Fibroblast of lung (primary cell): ENCODE data around the gene NTSR1. TPM values are rescaled to one million over a fixed set of nuclear protein-coding genes. Genes with fewer than 3 reads are reported as not detected.

Source experiments
- DNase-seq, 2 donors: peaks; one replicate each; pipeline versions ENCODE4 v3.0.0 to v3.0.0-alpha.2; 2010; ENCODE audit warnings: low read depth in 2 of 2
- H2AFZ ChIP-seq: 2 replicates; pipeline ENCODE4 v1.5.1; 2012; ENCODE audit warnings: low read length, control low read depth, inconsistent platforms
- H3K27ac ChIP-seq: 2 replicates; pipeline ENCODE4 v1.5.1; 2011; ENCODE audit warnings: low read length, control low read depth; ENCODE audit not compliant: insufficient read depth
- H3K27me3 ChIP-seq: 2 replicates; pipeline ENCODE4 v1.5.1; 2011; ENCODE audit warnings: mild to moderate bottlenecking, low read length; ENCODE audit not compliant: control insufficient read depth, insufficient read depth
- H3K36me3 ChIP-seq: 2 replicates; pipeline ENCODE4 v1.5.1; 2011; ENCODE audit warnings: low read length; ENCODE audit not compliant: control insufficient read depth, insufficient read depth
- H3K4me1 ChIP-seq: 2 replicates; pipeline ENCODE4 v1.5.1; 2011; ENCODE audit warnings: low read length; ENCODE audit not compliant: control insufficient read depth, insufficient read depth; ENCODE audit errors: extremely low read depth
- H3K4me2 ChIP-seq: 2 replicates; pipeline ENCODE4 v1.5.1; 2011; ENCODE audit warnings: low read length, control low read depth; ENCODE audit not compliant: insufficient read depth; ENCODE audit errors: extremely low read depth
- H3K4me3 ChIP-seq, 4 experiments: fragments of 200-600 bp in 1 of 4; sonication (generic) in 1 of 4; replicated peaks in 1 of 4; 2 replicates each; pipeline ENCODE4 v1.5.1; 2011 to 2016; ENCODE audit warnings: low read length in 4 of 4, low read depth in 3 of 4, mild to moderate bottlenecking in 3 of 4, control low read depth in 2 of 4, inconsistent platforms in 1 of 4, mixed read lengths in 1 of 4; ENCODE audit not compliant: insufficient read depth in 1 of 4; ENCODE audit errors: control extremely low read depth in 1 of 4
- H3K79me2 ChIP-seq: 2 replicates; pipeline ENCODE4 v1.5.1; 2012; ENCODE audit warnings: mild to moderate bottlenecking, low read length, inconsistent platforms; ENCODE audit not compliant: control insufficient read depth, insufficient read depth
- H3K9ac ChIP-seq: 2 replicates; pipeline ENCODE4 v1.5.1; 2011; ENCODE audit warnings: mild to moderate bottlenecking, low read length, control low read depth; ENCODE audit not compliant: insufficient read depth
- H3K9me3 ChIP-seq: 2 replicates; pipeline ENCODE4 v1.5.1; 2012; ENCODE audit warnings: low read depth, low read length; ENCODE audit not compliant: control insufficient read depth, insufficient read depth
- H4K20me1 ChIP-seq: 2 replicates; pipeline ENCODE4 v1.5.1; 2011; ENCODE audit warnings: low read length; ENCODE audit not compliant: control insufficient read depth, insufficient read depth; ENCODE audit errors: extremely low read depth
- CTCF ChIP-seq, 2 donors: IDR thresholded peaks in 1 of 2; conservative IDR thresholded peaks in 1 of 2; 1 replicate in 1 of 2; 2 replicates in 1 of 2; pipeline ENCODE4 v1.5.1; 2011 to 2012; ENCODE audit warnings: low read length in 2 of 2, control low read depth in 1 of 2, inconsistent platforms in 1 of 2, low read depth in 1 of 2, mild to moderate bottlenecking in 1 of 2
- EZH2 ChIP-seq: IDR thresholded peaks from 2 replicates; pipeline ENCODE4 v1.5.1; 2012; ENCODE audit warnings: low read length, control low read depth, mild to moderate bottlenecking; ENCODE audit errors: missing control alignments
- polyA plus RNA-seq, 2 donors: library from polyadenylated mRNA; depleted of rRNA in 1 of 2; stranded (reverse) in 1 of 2; unstranded in 1 of 2; fragments of >200 nt; gene quantifications; 2 replicates each; pipeline ENCODE4 v1.2.1, GENCODE V29; 2011 to 2012; ENCODE audit warnings: missing spikeins in 1 of 2
- total RNA-seq: library from RNA; depleted of rRNA; stranded (reverse); fragments of >200 nt; gene quantifications from 2 replicates; pipeline ENCODE4 v1.2.1, GENCODE V29; 2014

NTSR1 gene
- total and polyA plus RNA-seq, 2 donors (not counting 1 experiment from before 2014, with no cell fraction given): 0.05 to 0.33 TPM

GRCh38 chr20:62660768-62661167, 47.9 kb upstream of the NTSR1 start:
- no peaks in the 10 kb centered on the region for H4K20me1 ChIP-seq
- H3K27me3 ChIP-seq: no peaks in the 10 kb centered on the region
- no peaks in the 10 kb centered on the region for H3K79me2 ChIP-seq
- no peak overlapping the region for H3K4me3 ChIP-seq
- H3K4me2 ChIP-seq: no peak overlapping the region
- no peak overlapping the region for H3K9ac ChIP-seq
- no peak overlapping the region for H3K27ac ChIP-seq
- H3K4me1 ChIP-seq: peaks cover 5% of the 10 kb centered on the region
- no peak for TF ChIP-seq EZH2
- TF ChIP-seq CTCF (conservative IDR thresholded peaks at IDR 0.05 in 1 of 2, IDR thresholded peaks at IDR 0.05 in 1 of 2; ENCODE audit: low read depth in 1 of 2, low read length in 2 of 2): no peak
- no peak for DNase-seq
- no peaks in the 10 kb centered on the region for H3K36me3 ChIP-seq
- H3K9me3 ChIP-seq: no peaks in the 10 kb centered on the region
- H2AFZ ChIP-seq: no peak overlapping the region

GRCh38 chr20:62661647-62662046, 47.0 kb upstream of the NTSR1 start:
- no peak for DNase-seq
- no peaks in the 10 kb centered on the region for H4K20me1 ChIP-seq
- peaks cover 5% of the 10 kb centered on the region for H3K4me1 ChIP-seq
- H3K4me3 ChIP-seq: no peak overlapping the region
- no peaks in the 10 kb centered on the region for H3K9me3 ChIP-seq
- no peaks in the 10 kb centered on the region for H3K36me3 ChIP-seq
- H3K27ac ChIP-seq: no peak overlapping the region
- no peaks in the 10 kb centered on the region for H3K27me3 ChIP-seq
- TF ChIP-seq EZH2: no peak
- TF ChIP-seq CTCF (conservative IDR thresholded peaks at IDR 0.05 in 1 of 2, IDR thresholded peaks at IDR 0.05 in 1 of 2; ENCODE audit: low read depth in 1 of 2, low read length in 2 of 2): no peak
- no peak overlapping the region for H2AFZ ChIP-seq
- H3K9ac ChIP-seq: no peak overlapping the region
- no peaks in the 10 kb centered on the region for H3K79me2 ChIP-seq
- H3K4me2 ChIP-seq: no peak overlapping the region

GRCh38 chr20:62662422-62662821, 46.2 kb upstream of the NTSR1 start:
- no peaks in the 10 kb centered on the region for H3K36me3 ChIP-seq
- H3K27me3 ChIP-seq: no peaks in the 10 kb centered on the region
- peak overlapping the region; percentile 46 for H3K27ac ChIP-seq
- no peak overlapping the region for H2AFZ ChIP-seq
- peak; percentile 75 to 79 for DNase-seq
- H3K4me2 ChIP-seq: no peak overlapping the region
- TF ChIP-seq EZH2 (no peak), CTCF (conservative IDR thresholded peaks at IDR 0.05 in 1 of 2, IDR thresholded peaks at IDR 0.05 in 1 of 2; ENCODE audit: low read depth in 1 of 2, low read length in 2 of 2) (no peak)
- no peaks in the 10 kb centered on the region for H3K9me3 ChIP-seq
- peaks cover 5% of the 10 kb centered on the region for H3K4me1 ChIP-seq
- no peak overlapping the region for H3K4me3 ChIP-seq
- H3K9ac ChIP-seq: no peak overlapping the region
- no peaks in the 10 kb centered on the region for H3K79me2 ChIP-seq
- no peaks in the 10 kb centered on the region for H4K20me1 ChIP-seq
